IMR-90 (cell line): ENCODE measurements around the gene SP8. TPM values are rescaled to one million over a fixed set of nuclear protein-coding genes. Genes with fewer than 3 reads are reported as not detected.

Source experiments
- ATAC-seq: fragments of 200-7000 bp; cut with Tn5 transposase; 2 replicates; pipeline ENCODE4 v1.9.1; 2020; ENCODE audit warnings: low read depth, mild to moderate bottlenecking, moderate library complexity
- BruUV-seq: library from RNA; stranded (reverse); fragments of 400-500 nt; replicated peaks from 2 replicates; lab custom pipeline; 2021; lab: Mats Ljungman, UMichigan
- CTCF ChIA-PET: fragments of 300-600 bp; formaldehyde crosslinking; extraction: SDS; loops from one replicate; lab custom pipeline; 2021; ENCODE audit warnings: antibody characterized with exemption; lab: Yijun Ruan, JAX
- POLR2A ChIA-PET: fragments of 300-600 bp; sonication (Branson Sonifier 250); formaldehyde crosslinking; loops from one replicate; lab custom pipeline; 2022; ENCODE audit warnings: antibody characterized with exemption; ENCODE audit not compliant: unreplicated experiment; lab: Charles Lee
- DNase-seq: peaks from one replicate; pipeline ENCODE4 v3.0.0; 2013
- H2AFZ ChIP-seq: replicated peaks from 2 replicates; pipeline ENCODE3; 2013; ENCODE audit warnings: low read length, mild to moderate bottlenecking; ENCODE audit not compliant: poor library complexity
- H2AK5ac ChIP-seq: 2 replicates; pipeline ENCODE4 v1.6.1; 2013; ENCODE audit warnings: low read depth, low read length, inconsistent platforms
- H2AK9ac ChIP-seq: replicated peaks from 2 replicates; pipeline ENCODE3; 2013; ENCODE audit warnings: mild to moderate bottlenecking, low read depth, low read length, moderate library complexity; ENCODE audit not compliant: poor library complexity
- H2BK120ac ChIP-seq: 2 replicates; pipeline ENCODE4 v1.6.1; 2013; ENCODE audit warnings: low read depth, low read length, inconsistent platforms
- H2BK15ac ChIP-seq: 3 replicates; pipeline ENCODE4 v1.6.1; 2013; ENCODE audit warnings: low read depth, low read length, inconsistent platforms
- H2BK20ac ChIP-seq: 2 replicates; pipeline ENCODE4 v1.6.1; 2013; ENCODE audit warnings: low read depth, mild to moderate bottlenecking, inconsistent platforms, low read length, moderate library complexity
- H2BK5ac ChIP-seq: 2 replicates; pipeline ENCODE4 v1.6.1; 2013; ENCODE audit warnings: mild to moderate bottlenecking, low read depth, low read length, inconsistent platforms; ENCODE audit not compliant: poor library complexity, severe bottlenecking
- H3K14ac ChIP-seq: replicated peaks from 2 replicates; pipeline ENCODE4 v1.6.1; 2013; ENCODE audit warnings: low read depth, low read length, inconsistent platforms
- H3K18ac ChIP-seq: 2 replicates; pipeline ENCODE4 v1.6.1; 2013; ENCODE audit warnings: low read depth, low read length, control low read depth
- H3K23ac ChIP-seq: 2 replicates; pipeline ENCODE4 v1.6.1; 2013; ENCODE audit warnings: low read depth, low read length, inconsistent platforms
- H3K27ac ChIP-seq: 2 replicates; pipeline ENCODE4 v1.5.1; 2013; ENCODE audit warnings: mild to moderate bottlenecking, control low read depth, low read length; ENCODE audit not compliant: insufficient read depth
- H3K27me3 ChIP-seq: 2 replicates; pipeline ENCODE4 v1.6.1; 2013; ENCODE audit warnings: low read length; ENCODE audit not compliant: control insufficient read depth, insufficient read depth
- H3K36me3 ChIP-seq: 2 replicates; pipeline ENCODE4 v1.6.1; 2013; ENCODE audit warnings: low read length, mixed read lengths; ENCODE audit not compliant: control insufficient read depth, insufficient read depth
- H3K4ac ChIP-seq: 2 replicates; pipeline ENCODE4 v1.6.1; 2013; ENCODE audit warnings: low read depth, low read length, inconsistent platforms
- H3K4me1 ChIP-seq: 2 replicates; pipeline ENCODE4 v1.6.1; 2013; ENCODE audit warnings: low read length, mixed read lengths; ENCODE audit not compliant: control insufficient read depth, insufficient read depth
- H3K4me2 ChIP-seq: 2 replicates; pipeline ENCODE4 v1.6.1; 2013; ENCODE audit warnings: low read depth, mild to moderate bottlenecking, control low read depth, low read length, moderate library complexity
- H3K4me3 ChIP-seq: 2 replicates; pipeline ENCODE4 v1.5.1; 2013; ENCODE audit warnings: low read depth, mild to moderate bottlenecking, control low read depth, low read length, moderate library complexity; ENCODE audit not compliant: insufficient read depth
- H3K56ac ChIP-seq: 2 replicates; pipeline ENCODE4 v1.6.1; 2013; ENCODE audit warnings: low read length, inconsistent platforms; ENCODE audit not compliant: insufficient read depth; ENCODE audit errors: extremely low read depth
- H3K79me1 ChIP-seq, 2 experiments: 2 replicates each; pipeline ENCODE4 v1.6.1; 2013; ENCODE audit warnings: low read length in 2 of 2, inconsistent platforms in 1 of 2, low read depth in 1 of 2
- H3K9ac ChIP-seq: 2 replicates; pipeline ENCODE4 v1.6.1; 2013; ENCODE audit warnings: low read depth, low read length, control low read depth
- H3K9me1 ChIP-seq: 2 replicates; pipeline ENCODE4 v1.6.1; 2013; ENCODE audit warnings: low read length, inconsistent platforms; ENCODE audit not compliant: insufficient read depth
- H3K9me3 ChIP-seq: 2 replicates; pipeline ENCODE4 v1.6.1; 2013; ENCODE audit warnings: low read length; ENCODE audit not compliant: control insufficient read depth, insufficient read depth
- H4K20me1 ChIP-seq: 2 replicates; pipeline ENCODE4 v1.6.1; 2013; ENCODE audit warnings: low read length, inconsistent platforms; ENCODE audit not compliant: insufficient read depth
- H4K5ac ChIP-seq: 2 replicates; pipeline ENCODE4 v1.6.1; 2013; ENCODE audit warnings: mild to moderate bottlenecking, low read depth, low read length, control low read depth
- H4K8ac ChIP-seq, 2 experiments: 2 replicates each; pipeline ENCODE4 v1.6.1; 2013; ENCODE audit warnings: low read depth in 2 of 2, low read length in 2 of 2, control low read depth in 1 of 2, inconsistent platforms in 1 of 2
- H4K91ac ChIP-seq: 2 replicates; pipeline ENCODE4 v1.6.1; 2013; ENCODE audit warnings: low read depth, low read length, inconsistent platforms; ENCODE audit not compliant: insufficient read depth
- CTCF ChIP-seq: conservative IDR thresholded peaks from 2 replicates; pipeline ENCODE4 v1.5.1; 2012; ENCODE audit warnings: mild to moderate bottlenecking, low read depth, low read length, improper control_type of control experiment
- ELK1 ChIP-seq: fragments of 150-350 bp; IDR thresholded peaks from 2 replicates; pipeline ENCODE4 v1.6.1; 2016; ENCODE audit warnings: low read depth, mild to moderate bottlenecking, low read length, moderate library complexity, borderline replicate concordance
- FOS ChIP-seq: fragments of 150-350 bp; IDR thresholded peaks from 2 replicates; pipeline ENCODE4 v1.6.1; 2016; ENCODE audit warnings: low read depth, low read length
- MAZ ChIP-seq: IDR thresholded peaks from 2 replicates; pipeline ENCODE4 v1.6.1; 2012; ENCODE audit warnings: low read depth, mild to moderate bottlenecking, low read length, improper control_type of control experiment, moderate library complexity, borderline replicate concordance
- MXI1 ChIP-seq: IDR thresholded peaks from 2 replicates; pipeline ENCODE4 v1.6.1; 2012; ENCODE audit warnings: low read depth, mild to moderate bottlenecking, low read length, moderate library complexity, borderline replicate concordance
- NFE2L2 ChIP-seq: fragments of 150-350 bp; IDR thresholded peaks from 2 replicates; pipeline ENCODE4 v1.6.1; 2016; ENCODE audit warnings: low read depth, mild to moderate bottlenecking, low read length
- POLR2A ChIP-seq: IDR thresholded peaks from 2 replicates; pipeline ENCODE4 v1.6.1; 2012; ENCODE audit warnings: mild to moderate bottlenecking, low read depth, low read length
- RAD21 ChIP-seq: IDR thresholded peaks from 2 replicates; pipeline ENCODE4 v1.6.1; 2012; ENCODE audit warnings: low read length, improper control_type of control experiment
- RCOR1 ChIP-seq: IDR thresholded peaks from 2 replicates; pipeline ENCODE4 v1.6.1; 2012; ENCODE audit warnings: mild to moderate bottlenecking, low read length, improper control_type of control experiment; ENCODE audit not compliant: insufficient replicate concordance
- RFX5 ChIP-seq: IDR thresholded peaks from 2 replicates; pipeline ENCODE4 v1.8.0; 2012; ENCODE audit warnings: low read depth, mild to moderate bottlenecking, low read length, moderate library complexity
- SMC3 ChIP-seq: fragments of 150-350 bp; IDR thresholded peaks from 2 replicates; pipeline ENCODE4 v1.6.1; 2016; ENCODE audit warnings: low read depth, mild to moderate bottlenecking, antibody characterized with exemption, low read length, moderate library complexity
- WGBS, 2 experiments: methylation state at CpG; one replicate each; pipeline versions ENCODE4 v1.1.5 to v1.1.7; 2013; ENCODE audit warnings: missing lambda C conversion rate in 2 of 2; ENCODE audit not compliant: insufficient read length in 1 of 2; ENCODE audit errors: extremely low coverage in 2 of 2; 5-methylcytosine and 5-hydroxymethylcytosine counted together
- dilution Hi-C: fragments of 300-500 bp; cut with HindIII; formaldehyde crosslinking; loops from one replicate; pipeline ENCODE4 v1.14.3; 2018; ENCODE audit warnings: low sequenced_read_pairs; ENCODE audit not compliant: unreplicated experiment
- in situ Hi-C: fragments of 300-500 bp; cut with MboI; formaldehyde crosslinking; loops from 3 replicates; pipeline ENCODE4 v1.14.3; 2019; ENCODE audit warnings: low sequenced_read_pairs, inconsistent platforms, mixed read lengths
- intact Hi-C: fragments of 100-400 bp; cut with micrococcal nuclease; formaldehyde crosslinking; loops from 2 replicates; pipeline ENCODE4 v1.10.0; 2022
- polyA plus RNA-seq, 3 experiments: library from polyadenylated mRNA; depleted of rRNA; stranded (reverse); fragments of >200 nt; gene quantifications; 2 replicates each; pipeline ENCODE4 v1.2.3, GENCODE V29; 2012; ENCODE audit warnings: low replicate concordance in 1 of 3
- total RNA-seq: library from RNA; depleted of rRNA; stranded (reverse); fragments of >200 nt; gene quantifications from 2 replicates; pipeline ENCODE4 v1.2.3, GENCODE V29; 2012

Gene SP8
- total and polyA plus RNA-seq, 2 of the 4 experiments (the other 2 are of a cell fraction): not detected

DNA sequence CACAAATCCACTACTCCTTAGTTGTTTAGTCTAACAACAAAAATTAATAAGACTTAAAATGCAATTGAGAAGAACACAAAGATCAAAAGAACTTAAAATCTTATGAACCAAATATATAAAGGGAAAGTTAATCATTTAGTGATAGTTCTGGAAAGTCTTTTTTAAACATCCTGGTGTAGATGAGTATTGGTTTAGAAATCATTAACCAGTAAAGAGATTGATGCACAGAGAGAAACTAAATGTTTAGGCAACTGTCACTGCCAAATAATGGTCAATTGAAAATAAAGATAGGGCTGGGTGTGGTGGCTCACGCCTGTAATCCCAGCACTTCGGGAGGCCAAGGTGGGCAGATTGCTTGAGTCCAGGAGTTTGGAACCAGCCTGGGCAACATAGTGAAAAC, 44.9 kb downstream of the SP8 start:
- no peak overlapping the region for H3K4ac ChIP-seq
- H2BK15ac ChIP-seq: no peak overlapping the region
- H3K27me3 ChIP-seq: no peaks in the 10 kb centered on the region
- H3K56ac ChIP-seq: no peak overlapping the region
- H2AK5ac ChIP-seq: no peak overlapping the region
- no peak overlapping the region for H3K4me2 ChIP-seq
- H3K36me3 ChIP-seq: no peaks in the 10 kb centered on the region
- H3K9me1 ChIP-seq: no peaks in the 10 kb centered on the region
- H3K18ac ChIP-seq: no peak overlapping the region
- H3K79me1 ChIP-seq: no peaks in the 10 kb centered on the region
- dilution Hi-C loops (no loop called here), intact Hi-C loops (no loop called here), in situ Hi-C loops (no loop called here)
- H4K8ac ChIP-seq: no peak overlapping the region
- H3K27ac ChIP-seq: no peak overlapping the region
- no peak overlapping the region for H4K91ac ChIP-seq
- no peak overlapping the region for H4K5ac ChIP-seq
- no CpG with 5 or more reads among the region's 2 CpGs for WGBS, 2 experiments
- DNase-seq (no peak), ATAC-seq (no peak)
- no peak overlapping the region for H3K23ac ChIP-seq
- H3K9me3 ChIP-seq: peaks cover 7% of the 10 kb centered on the region; the same call in 1 of the 2 replicates
- H3K4me3 ChIP-seq: no peak overlapping the region
- TF ChIP-seq RCOR1 (no peak), POLR2A (no peak), RAD21 (no peak), NFE2L2 (no peak), MAZ (no peak), SMC3 (no peak), CTCF (no peak), FOS (no peak), MXI1 (no peak), ELK1 (no peak), RFX5 (no peak)
- no peak overlapping the region for H2BK5ac ChIP-seq
- H2AFZ ChIP-seq: no peak overlapping the region
- no peaks in the 10 kb centered on the region for H3K4me1 ChIP-seq
- BruUV-seq: no TSS peak
- POLR2A ChIA-PET: no interaction called here
- no peak overlapping the region for H2BK20ac ChIP-seq
- no peak overlapping the region for H2BK120ac ChIP-seq
- H2AK9ac ChIP-seq: no peak overlapping the region
- H3K9ac ChIP-seq: no peak overlapping the region
- H3K14ac ChIP-seq: no peak overlapping the region
- CTCF ChIA-PET: interaction anchor here (0.6 kb wide), 1 partner anchor 1700 kb away, joined by 3 read pairs; no protein-coding TSS in a partner anchor
- H4K20me1 ChIP-seq: no peaks in the 10 kb centered on the region
